A172 (cell line): Measurements from ENCODE around the gene YBEY. TPM values are rescaled to one million over a fixed set of nuclear protein-coding genes. Genes with fewer than 3 reads are reported as not detected.
"Not testable (repeated sequence)": the region's sequence is repeated elsewhere in the genome, so short reads cannot be mapped to it uniquely, and the experiment has no call there.

Experiments
- DNase-seq: peaks from one replicate; pipeline ENCODE4 v3.0.0-alpha.2; 2015; ENCODE audit warnings: low spot score
- total RNA-seq: library from RNA; depleted of rRNA; stranded (reverse); fragments of >200 nt; shearing (Covaris generic); gene quantifications from 2 replicates; pipeline ENCODE4 v1.2.3, GENCODE V29; 2014; rRNA removed

YBEY gene, protein sequence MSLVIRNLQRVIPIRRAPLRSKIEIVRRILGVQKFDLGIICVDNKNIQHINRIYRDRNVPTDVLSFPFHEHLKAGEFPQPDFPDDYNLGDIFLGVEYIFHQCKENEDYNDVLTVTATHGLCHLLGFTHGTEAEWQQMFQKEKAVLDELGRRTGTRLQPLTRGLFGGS
- 13.7 and 25.5 TPM in 2 replicates for total RNA-seq

- DNase-seq = peak; percentile 82
Observed at GRCh38 chr21:46285761-46286647, at the start of gene YBEY. Gene YBEY, plus strand, starts transcription at chr21:46286342. Its CDS starts 572 bp downstream, at chr21:46286914.

GRCh38 chr21:46237474-46237873 lies 48.7 kb upstream of the YBEY start:
- no peak for DNase-seq

GRCh38 chr21:46239817-46240325 lies 46.3 kb upstream of the YBEY start:
- no peak for DNase-seq

DNA sequence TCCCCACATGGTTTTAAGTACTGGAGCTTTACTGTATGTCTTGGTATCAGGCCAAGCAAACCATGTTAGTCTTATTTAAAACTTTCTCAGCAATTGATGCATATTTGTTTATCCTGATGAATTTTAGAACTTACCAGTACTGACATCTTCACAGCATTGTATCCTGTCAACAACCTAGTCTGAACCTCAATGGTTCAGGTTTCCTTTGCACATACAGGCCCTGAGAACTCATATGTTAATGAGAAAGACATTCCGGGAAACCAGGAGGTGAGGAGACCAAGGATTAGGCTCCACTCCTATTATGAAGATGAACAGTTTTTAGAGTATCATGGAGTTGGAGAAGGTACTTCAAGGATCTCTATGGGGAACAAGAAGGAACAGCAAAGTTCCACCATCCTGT lies 44.6 kb upstream of the YBEY start:
- DNase-seq = not testable (repeated sequence)

- no peak for DNase-seq
Observed at GRCh38 chr21:46243325-46243724, 42.8 kb upstream of the YBEY start.

DNA sequence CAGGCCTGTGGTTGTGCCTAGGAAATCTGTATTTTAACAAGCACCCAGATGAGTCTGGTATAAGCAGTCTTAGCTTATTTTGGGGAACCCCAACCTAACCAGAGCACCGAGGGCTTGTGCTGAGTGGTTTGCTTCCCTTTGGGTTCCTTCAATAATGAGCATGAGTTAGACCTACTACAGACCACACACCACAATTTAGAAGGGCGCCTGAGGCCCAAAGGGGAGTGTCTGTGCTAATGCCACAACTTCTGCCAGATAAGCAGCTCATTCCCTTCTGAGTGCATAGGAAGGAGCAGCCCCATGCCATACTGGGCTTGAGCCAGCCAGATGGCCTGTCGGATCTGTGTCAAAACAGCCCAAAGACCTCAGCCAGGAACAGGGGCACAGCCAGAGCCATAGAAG lies 42.2 kb upstream of the YBEY start:
- no peak for DNase-seq

GRCh38 chr21:46244602-46245001 lies 41.5 kb upstream of the YBEY start:
- DNase-seq = no peak

- DNase-seq = no peak
Observed at GRCh38 chr21:46245213-46245915, 40.8 kb upstream of the YBEY start.

DNA sequence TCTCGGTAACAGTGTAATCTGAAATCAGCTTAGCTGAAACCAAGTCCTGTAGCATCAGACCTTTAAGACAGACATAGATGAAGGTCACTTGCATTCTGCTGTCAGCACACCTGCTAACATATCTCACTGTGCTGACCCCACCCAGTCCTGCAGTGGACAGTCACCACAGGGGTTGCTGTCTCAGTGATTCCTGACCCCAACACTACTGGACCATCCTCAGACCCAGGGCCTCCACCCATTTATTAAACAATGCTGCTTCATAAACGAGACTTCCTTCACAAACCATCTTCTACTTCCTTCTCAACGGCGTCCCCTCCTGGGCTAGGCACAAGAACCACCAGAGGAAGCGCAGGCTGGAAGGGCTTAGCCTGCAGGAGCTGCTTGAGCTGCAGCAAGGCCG lies 39.8 kb upstream of the YBEY start:
- DNase-seq = no peak

DNA sequence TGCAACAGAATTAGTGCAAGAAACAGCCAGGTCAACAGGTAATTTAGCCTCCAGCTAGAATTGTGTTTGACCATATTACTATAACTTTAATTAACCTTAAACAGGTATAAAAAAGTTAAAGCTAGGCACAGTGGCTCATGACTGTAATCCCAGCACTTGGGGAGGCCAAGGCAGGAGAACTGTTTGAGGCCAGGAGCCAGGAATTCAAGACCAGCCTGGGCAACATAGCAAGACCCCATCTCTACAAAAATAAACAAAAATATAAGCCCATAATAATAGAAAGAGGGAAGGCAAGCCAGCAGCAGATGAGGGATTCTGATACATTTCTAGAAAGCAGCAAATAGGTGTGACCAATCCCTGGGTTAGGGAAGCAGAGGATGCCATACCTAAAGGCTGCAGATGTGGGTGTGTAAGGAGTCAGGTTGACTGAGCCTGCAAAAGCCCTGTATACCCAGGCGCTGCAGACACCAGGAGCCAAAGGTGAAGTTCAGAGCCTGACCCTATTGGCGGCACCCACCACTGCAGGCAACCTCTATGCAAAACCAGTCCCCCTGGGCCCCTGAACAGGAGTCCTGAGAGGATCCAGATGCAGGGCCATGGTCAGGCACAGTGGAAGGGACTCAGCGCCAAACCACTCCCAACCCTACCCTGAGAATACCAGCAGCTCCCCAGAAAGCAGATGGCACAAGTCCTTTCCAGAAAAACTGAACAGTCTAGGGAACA lies 38.3 kb upstream of the YBEY start:
- no peak for DNase-seq

- DNase-seq = no peak
Observed at GRCh38 chr21:46248422-46248782, 37.7 kb upstream of the YBEY start.

DNA sequence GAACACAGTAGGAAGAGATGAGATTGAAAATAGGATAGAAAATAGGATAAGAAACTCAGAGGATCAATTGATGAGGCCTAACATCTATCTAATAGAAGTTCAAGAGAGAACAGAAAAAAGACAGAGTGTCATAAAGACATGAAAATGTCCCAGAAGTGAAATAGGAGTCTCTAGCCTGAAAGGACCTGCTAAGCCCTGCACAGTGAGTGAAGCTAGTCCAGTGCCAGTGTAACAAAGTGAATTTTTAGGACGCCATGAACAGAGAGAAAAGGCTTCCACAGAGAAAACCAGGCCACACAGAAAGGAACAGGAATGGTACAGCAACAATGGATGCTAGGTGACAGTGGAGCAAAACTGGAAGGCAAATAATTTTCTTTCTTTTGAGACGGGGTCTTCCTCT lies 37.3 kb upstream of the YBEY start:
- no peak for DNase-seq

DNA sequence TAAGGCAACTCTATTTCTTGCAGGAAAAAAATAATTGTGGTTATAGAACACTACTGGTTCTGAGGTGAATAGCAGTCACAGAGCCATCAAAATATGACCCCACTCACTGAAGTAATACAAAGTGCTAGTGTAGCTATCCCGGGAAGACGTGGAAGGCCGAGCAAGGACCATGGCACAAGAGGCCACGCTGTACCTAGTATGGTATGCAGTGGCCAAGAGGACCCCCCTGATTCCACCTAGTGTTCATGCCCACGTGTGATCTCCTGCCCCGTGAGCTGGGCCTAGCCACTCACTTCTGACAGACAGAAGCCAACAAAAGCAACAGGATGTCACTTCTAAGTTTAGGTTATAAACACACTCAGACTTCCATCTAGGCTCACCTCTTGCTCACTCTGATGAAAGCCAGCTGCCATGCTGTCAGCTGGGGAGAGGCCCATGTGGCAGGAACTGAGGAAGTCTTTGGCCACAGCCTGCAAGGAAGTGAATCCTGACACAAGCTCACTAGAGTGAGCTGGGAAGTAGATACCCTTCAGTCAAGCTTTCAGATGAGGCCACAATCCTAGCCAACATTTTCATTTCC lies 35.9 kb upstream of the YBEY start:
- DNase-seq = no peak

DNA sequence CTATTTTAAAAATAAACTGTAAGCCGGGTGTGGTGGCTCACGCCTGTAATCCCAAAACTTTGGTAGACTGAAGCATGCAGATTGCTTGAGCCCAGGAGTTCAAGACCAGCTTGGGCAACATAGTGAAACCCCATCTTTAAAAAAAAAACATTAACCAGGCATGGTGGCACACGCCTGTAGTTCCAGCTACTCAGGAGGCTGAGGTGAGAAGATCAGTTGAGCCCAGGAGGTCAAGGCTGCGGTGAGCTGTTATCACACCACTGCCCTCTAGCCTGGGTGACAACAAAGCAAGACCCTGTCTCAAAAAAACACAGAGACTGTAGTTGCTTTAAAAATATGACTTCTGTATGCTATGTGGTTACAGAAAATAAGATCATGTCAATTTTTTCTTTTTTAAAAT lies 33.3 kb upstream of the YBEY start:
- DNase-seq = no peak

- no peak for DNase-seq
Observed at GRCh38 chr21:46253610-46254124, 32.5 kb upstream of the YBEY start.

DNA sequence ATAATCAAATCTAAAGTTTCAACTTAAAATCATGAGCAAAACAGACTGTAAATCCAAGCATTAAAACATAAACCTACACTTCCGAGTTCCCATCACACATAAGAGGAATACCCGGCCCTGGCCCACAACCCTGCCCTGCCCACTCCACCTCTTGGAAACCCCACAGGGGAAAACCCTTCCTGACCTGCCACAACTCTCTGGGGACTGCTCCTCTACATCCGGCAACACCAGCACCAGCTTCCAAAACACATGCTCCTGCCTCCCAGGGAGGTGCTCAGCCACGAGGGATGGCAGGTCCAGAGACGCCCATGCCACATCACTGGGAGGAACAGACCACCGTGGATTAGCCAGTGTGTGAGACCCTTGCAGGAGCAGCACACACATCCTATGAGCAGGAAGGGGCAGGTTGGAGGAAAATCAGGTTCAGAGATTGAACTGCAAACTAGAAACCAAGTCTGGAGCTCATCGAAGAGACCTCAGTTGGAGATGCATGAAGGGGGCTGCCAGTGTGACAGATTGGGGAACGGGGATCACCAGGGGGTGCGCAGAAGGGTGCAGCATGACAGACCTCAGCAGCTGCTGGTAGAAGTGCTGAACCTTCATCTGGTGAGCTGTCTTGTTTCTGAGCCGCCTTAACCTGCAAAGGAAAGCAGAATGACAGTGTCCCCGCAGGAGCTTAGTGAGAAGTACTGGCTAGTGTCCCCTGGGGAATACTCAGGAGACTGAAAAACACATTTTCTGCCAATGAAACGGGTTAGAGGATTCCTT lies 31.8 kb upstream of the YBEY start:
- no peak for DNase-seq

DNA sequence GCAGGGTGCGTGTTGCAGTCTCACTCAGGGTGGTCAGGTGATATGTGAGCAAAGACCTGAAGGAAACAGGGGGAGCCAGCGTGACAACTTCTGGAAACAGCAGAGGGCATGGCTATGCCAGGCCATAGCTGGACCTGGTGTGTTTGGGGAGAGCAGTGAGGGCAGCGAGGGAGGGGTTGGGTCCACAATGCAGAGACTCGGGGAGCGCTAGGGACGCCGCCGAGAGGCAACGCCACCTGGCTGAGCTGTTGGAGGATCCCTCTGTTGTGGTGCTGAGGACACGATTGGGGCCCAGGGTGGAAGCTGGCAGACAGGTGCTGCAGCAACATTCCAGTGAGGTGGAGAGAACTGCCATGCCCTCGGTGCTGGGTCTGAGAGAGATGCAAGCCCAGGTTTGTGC lies 31.0 kb upstream of the YBEY start:
- DNase-seq = no peak

DNA sequence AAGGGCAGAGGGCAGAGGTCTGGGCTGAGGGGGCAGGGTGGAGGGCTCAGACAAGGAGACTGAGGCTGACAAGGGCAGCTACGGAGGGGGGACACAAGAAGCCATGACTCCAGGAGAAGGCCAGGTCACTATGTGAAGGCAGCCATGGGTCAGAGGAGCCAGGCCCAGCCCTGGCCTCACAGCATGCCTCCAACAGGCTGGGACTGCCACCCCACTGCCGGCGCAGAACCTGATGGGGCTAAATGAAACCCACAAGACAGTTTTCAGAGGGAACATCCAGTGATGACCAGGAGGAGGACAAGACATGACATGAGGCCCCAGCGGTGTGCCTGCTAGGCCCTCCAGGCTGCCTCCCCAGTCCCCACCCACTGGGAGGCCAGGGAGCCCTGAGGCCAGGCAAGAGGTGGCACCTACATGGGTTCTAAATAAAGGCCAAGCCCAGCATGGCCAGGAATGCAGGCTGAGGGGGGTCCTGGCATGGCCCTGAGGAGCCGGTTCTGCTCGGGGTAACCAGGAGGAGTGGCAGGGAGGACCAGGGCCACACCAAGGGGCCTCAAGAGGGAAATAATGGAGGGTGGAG lies 30.3 kb upstream of the YBEY start:
- DNase-seq = no peak

GRCh38 chr21:46256501-46256994 lies 29.6 kb upstream of the YBEY start:
- DNase-seq = no peak
